Esophagus squamous epithelium (tissue), 5 donors: Measurements from ENCODE around the gene MOB3A. TPM values are rescaled to one million over a fixed set of nuclear protein-coding genes. Genes with fewer than 3 reads are reported as not detected.
A peak's percentile ranks its signal among the peaks of the same experiment; 100 is the strongest.

Experiments used
- DNase-seq: peaks from one replicate; lab custom pipeline; 2025; lab: John Stamatoyannopoulos, UW
- H3K27ac ChIP-seq, 4 donors: fragments of 200-600 bp; sonication (generic); one replicate each; pipeline ENCODE4 v1.5.1; 2016 to 2019; ENCODE audit warnings: mild to moderate bottlenecking in 1 of 4
- H3K27me3 ChIP-seq, 4 donors: fragments of 200-600 bp; sonication (generic); 1 replicate in 3 of 4; 2 replicates in 1 of 4; pipeline versions ENCODE4 v1.5.1 to v1.6.0; 2017 to 2021; ENCODE audit warnings: antibody characterized with exemption in 1 of 4
- H3K36me3 ChIP-seq, 3 donors: fragments of 200-600 bp; sonication (generic); one replicate each; pipeline ENCODE4 v1.5.1; 2016 to 2019
- H3K4me1 ChIP-seq, 3 donors: fragments of 200-600 bp; sonication (generic); one replicate each; pipeline ENCODE4 v1.5.1; 2017 to 2019
- H3K4me3 ChIP-seq, 4 donors: fragments of 200-600 bp; sonication (generic); 1 replicate in 3 of 4; 2 replicates in 1 of 4; pipeline ENCODE4 v1.5.1; 2016 to 2019; ENCODE audit warnings: mild to moderate bottlenecking in 2 of 4, moderate library complexity in 1 of 4
- H3K9me3 ChIP-seq, 3 donors: fragments of 200-600 bp; sonication (generic); one replicate each; pipeline ENCODE4 v1.5.1; 2016 to 2019
- POLR2A ChIP-seq, 4 donors: fragments of 450-650 bp; IDR thresholded peaks; one replicate each; pipeline ENCODE4 v1.6.1; 2017; ENCODE audit warnings: antibody characterized with exemption in 4 of 4, mild to moderate bottlenecking in 4 of 4, moderate library complexity in 3 of 4
- WGBS, 2 donors: methylation state at CpG; one replicate each; pipeline ENCODE4 v1.1.5; 2018; 5-methylcytosine and 5-hydroxymethylcytosine counted together
- intact Hi-C: fragments of 100-400 bp; cut with DNase I; formaldehyde crosslinking; loops from one replicate; pipeline ENCODE4 v1.15.0; 2022
- total RNA-seq, 4 donors: library from RNA; depleted of rRNA; stranded (reverse); fragments of >200 nt; gene quantifications; one replicate each; pipeline ENCODE4 v1.1.0, GENCODE V29; 2016
- TF ChIP-seq, protein P1 (sequence below), 6 experiments: fragments of 450-650 bp in 4 of 6; fragments of 200-600 bp in 2 of 6; sonication (generic) in 2 of 6; IDR thresholded peaks; one replicate each; pipeline ENCODE4 v1.5.1; 2016 to 2019; ENCODE audit warnings: antibody characterized with exemption in 6 of 6, mild to moderate bottlenecking in 4 of 6, moderate library complexity in 4 of 6
- donor health status: DM: yes; HTN: yes; CAD: no.

MOB3A gene
- total RNA-seq, 4 donors from 2014 or later = 22.9 to 26.9 (median 23.6) TPM

DNA sequence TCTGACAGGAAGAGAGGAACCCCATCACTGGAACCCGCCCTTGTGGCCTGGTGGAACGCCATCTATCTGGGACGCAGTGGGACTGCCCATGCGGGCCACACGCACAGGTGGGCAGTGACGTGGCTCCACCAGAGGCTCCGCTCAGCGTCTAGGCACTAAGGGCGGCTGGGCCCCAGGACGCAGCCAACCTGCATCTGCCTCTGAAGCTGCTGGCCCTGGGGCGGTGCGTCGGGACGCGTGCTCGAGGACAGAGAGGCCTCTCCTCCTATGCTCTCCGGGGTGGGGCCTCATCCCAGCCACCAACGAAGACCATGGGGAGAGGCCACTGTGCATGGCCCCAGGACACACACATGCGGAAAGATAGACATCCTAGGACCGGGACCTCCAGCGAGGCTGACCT is 18.7 kb upstream of the MOB3A start:
- no peak overlapping the region for H3K4me3 ChIP-seq
- peaks cover 83 to 100% (median 91%) of the 10 kb centered on the region in 3 donors for H3K36me3 ChIP-seq
- 80 to 85% methylated on average over 1 to 5 of the region's 21 CpGs for WGBS, 2 donors
- no peaks in the 10 kb centered on the region for H3K27me3 ChIP-seq
- no peak for DNase-seq
- H3K4me1 ChIP-seq = no peaks in the 10 kb centered on the region
- H3K27ac ChIP-seq = no peak overlapping the region
- no peak for TF ChIP-seq POLR2A (IDR thresholded peaks at IDR 0.05)
- TF ChIP-seq, protein P1, sequence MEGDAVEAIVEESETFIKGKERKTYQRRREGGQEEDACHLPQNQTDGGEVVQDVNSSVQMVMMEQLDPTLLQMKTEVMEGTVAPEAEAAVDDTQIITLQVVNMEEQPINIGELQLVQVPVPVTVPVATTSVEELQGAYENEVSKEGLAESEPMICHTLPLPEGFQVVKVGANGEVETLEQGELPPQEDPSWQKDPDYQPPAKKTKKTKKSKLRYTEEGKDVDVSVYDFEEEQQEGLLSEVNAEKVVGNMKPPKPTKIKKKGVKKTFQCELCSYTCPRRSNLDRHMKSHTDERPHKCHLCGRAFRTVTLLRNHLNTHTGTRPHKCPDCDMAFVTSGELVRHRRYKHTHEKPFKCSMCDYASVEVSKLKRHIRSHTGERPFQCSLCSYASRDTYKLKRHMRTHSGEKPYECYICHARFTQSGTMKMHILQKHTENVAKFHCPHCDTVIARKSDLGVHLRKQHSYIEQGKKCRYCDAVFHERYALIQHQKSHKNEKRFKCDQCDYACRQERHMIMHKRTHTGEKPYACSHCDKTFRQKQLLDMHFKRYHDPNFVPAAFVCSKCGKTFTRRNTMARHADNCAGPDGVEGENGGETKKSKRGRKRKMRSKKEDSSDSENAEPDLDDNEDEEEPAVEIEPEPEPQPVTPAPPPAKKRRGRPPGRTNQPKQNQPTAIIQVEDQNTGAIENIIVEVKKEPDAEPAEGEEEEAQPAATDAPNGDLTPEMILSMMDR (IDR thresholded peaks at IDR 0.05) = no peak
- no peaks in the 10 kb centered on the region for H3K9me3 ChIP-seq
- intact Hi-C loops = no loop called here

DNA sequence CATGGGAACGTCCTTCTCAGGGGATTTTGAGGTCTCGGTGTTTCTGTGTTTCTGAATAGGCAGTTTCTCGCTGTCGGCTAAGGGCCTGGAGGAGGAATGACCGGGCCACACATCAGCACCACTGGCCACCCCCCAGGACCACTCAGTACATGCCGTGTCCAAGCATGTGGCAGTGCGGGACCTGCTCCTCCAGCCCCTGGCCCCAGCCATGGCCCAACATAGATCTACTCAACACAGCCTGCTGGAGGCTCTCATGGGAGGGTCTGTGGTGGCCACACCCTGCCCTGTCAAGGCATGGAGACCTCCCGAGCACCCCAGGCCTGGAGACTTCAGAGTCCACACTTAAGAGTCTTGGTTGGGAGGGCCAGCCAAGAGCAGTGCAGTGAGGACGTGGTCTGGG is 18.1 kb upstream of the MOB3A start:
- H3K27me3 ChIP-seq = no peaks in the 10 kb centered on the region
- DNase-seq = no peak
- H3K36me3 ChIP-seq = peaks cover 87 to 100% (median 93%) of the 10 kb centered on the region in 3 donors
- no peaks in the 10 kb centered on the region for H3K4me1 ChIP-seq
- H3K4me3 ChIP-seq = no peak overlapping the region
- peak overlapping the region in 1 of 4 donors; percentile 13 for H3K27ac ChIP-seq
- TF ChIP-seq POLR2A (IDR thresholded peaks at IDR 0.05) = no peak
- TF ChIP-seq, protein P1 (IDR thresholded peaks at IDR 0.05) = no peak
- WGBS, 2 donors = 93 to 100% methylated on average over 4 to 6 of the region's 9 CpGs
- intact Hi-C loops = no loop called here
- H3K9me3 ChIP-seq = no peaks in the 10 kb centered on the region

DNA sequence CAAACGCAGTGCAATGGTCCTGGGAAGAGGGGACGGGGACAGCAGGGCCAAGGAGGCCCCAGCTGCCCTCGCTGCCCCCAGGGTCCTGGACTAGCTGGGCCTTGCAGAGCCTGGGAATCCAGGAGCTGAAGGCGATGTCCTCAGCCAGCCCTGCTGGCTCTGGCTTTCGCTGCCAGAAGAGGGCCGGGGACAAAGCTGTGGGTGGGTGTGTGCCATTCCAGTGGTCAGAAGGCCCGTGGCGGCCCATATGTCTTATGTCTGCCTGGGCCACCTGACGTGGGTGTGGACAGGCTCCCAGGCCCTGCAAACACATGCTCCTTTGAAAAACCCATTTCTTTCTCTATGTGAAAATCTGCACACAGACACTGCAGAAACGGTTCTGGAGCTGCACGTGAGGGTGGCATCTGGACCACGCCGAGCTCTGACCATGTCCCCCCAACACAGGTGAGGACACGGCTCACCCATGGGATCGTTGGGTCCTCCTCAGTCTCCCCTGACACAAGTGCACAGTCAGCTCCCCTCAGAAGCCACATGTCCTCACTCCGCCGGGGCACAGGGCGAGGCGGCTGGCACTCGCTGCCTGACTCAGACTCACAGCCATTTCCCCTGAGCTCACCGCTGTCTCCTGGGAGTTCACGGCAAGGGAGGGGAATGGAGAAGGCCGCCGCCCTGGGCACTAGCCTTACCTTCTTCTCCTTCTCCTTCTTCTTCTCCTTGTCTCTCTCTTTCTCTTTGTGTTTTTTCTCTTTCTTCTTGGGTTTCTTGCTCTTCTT is 17.5 kb upstream of the MOB3A start:
- Histone ChIP-seq H3K9me3 (no peaks in the 10 kb centered on the region), H3K27ac (no peak overlapping the region), H3K4me1 (no peaks in the 10 kb centered on the region), H3K36me3 (peaks cover 90 to 100% (median 92%) of the 10 kb centered on the region in 3 donors), H3K4me3 (no peak overlapping the region), H3K27me3 (no peaks in the 10 kb centered on the region)
- TF ChIP-seq POLR2A (IDR thresholded peaks at IDR 0.05) = no peak
- TF ChIP-seq, protein P1 (IDR thresholded peaks at IDR 0.05) = no peak
- intact Hi-C loops = no loop called here
- WGBS, 2 donors = 79 to 88% methylated on average over 16 to 21 of the region's 24 CpGs
- no peak for DNase-seq

DNA sequence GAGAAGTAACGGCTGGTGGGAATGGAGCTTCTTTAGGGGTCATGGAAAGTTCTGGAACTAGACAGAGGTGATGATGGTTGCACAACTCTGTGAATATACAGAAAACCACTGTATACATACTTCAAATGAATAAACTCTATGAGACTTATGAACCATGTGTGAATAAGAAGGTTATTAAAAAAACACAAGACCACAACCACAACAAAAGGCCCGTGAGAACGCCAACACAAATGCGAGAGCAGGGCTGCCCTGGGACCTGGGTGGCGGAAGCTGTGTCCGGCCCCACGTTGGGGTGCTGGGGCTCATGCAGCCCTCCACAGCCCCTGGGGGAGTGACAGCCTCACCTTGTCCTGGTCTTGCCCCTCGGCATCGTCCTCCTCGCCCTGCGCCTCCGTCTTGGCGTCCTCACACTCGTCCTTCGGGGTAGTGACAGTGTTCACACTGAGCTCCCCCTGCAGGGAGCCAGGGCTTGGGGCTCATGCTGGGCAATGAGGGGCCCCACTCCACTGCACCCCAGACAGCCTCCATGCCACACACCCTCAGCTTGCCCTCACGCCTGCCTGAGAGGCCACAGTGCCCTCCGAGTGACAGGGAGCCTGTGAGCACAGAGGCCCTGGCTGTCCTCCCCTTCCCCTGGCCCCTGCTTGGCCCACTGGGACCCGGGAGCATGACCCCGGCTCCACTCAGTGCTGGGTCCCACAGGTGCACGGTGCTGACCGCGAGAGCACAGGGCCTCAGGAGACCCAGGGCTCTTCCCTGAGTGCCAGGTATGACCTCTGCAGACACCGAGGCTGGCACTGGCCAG is 16.6 kb upstream of the MOB3A start:
- TF ChIP-seq, protein P1 (IDR thresholded peaks at IDR 0.05) = no peak
- TF ChIP-seq POLR2A (IDR thresholded peaks at IDR 0.05) = no peak
- intact Hi-C loops = no loop called here
- H3K36me3 ChIP-seq = peaks cover 93 to 100% (median 93%) of the 10 kb centered on the region in 3 donors
- H3K27ac ChIP-seq = no peak overlapping the region
- no peaks in the 10 kb centered on the region for H3K4me1 ChIP-seq
- no peak for DNase-seq
- no peaks in the 10 kb centered on the region for H3K27me3 ChIP-seq
- H3K4me3 ChIP-seq = no peak overlapping the region
- no peaks in the 10 kb centered on the region for H3K9me3 ChIP-seq
- 76 to 80% methylated on average over 14 to 15 of the region's 23 CpGs for WGBS, 2 donors

DNA sequence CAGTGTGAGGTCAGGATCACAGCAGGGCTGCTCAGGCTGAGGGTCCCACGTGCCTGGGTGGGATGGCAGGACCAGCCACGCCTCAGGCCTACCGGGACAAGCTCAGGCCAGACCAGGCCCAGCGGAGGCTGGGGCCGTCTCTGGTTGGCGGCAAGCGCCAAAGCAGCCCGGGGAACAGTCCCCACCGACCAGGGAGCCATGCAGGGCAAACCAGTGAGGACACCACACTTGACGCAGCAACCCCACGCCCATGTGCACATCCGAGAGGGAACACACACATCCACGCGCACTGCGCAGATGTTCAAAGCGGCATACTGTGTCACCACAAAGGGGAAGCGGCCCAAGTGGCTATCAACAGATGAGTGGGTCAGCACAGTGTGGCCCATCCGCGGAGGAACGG is 15.8 kb upstream of the MOB3A start:
- intact Hi-C loops = no loop called here
- Histone ChIP-seq H3K9me3 (no peaks in the 10 kb centered on the region), H3K36me3 (peaks cover 85 to 100% (median 85%) of the 10 kb centered on the region in 3 donors), H3K27ac (no peak overlapping the region), H3K4me1 (no peaks in the 10 kb centered on the region), H3K27me3 (no peaks in the 10 kb centered on the region), H3K4me3 (no peak overlapping the region)
- no peak for DNase-seq
- no peak for TF ChIP-seq POLR2A (IDR thresholded peaks at IDR 0.05)
- TF ChIP-seq, protein P1 (IDR thresholded peaks at IDR 0.05) = no peak
- 88 to 91% methylated on average over 6 to 10 of the region's 20 CpGs for WGBS, 2 donors
